ENCODE data around the gene INS.

DNA sequence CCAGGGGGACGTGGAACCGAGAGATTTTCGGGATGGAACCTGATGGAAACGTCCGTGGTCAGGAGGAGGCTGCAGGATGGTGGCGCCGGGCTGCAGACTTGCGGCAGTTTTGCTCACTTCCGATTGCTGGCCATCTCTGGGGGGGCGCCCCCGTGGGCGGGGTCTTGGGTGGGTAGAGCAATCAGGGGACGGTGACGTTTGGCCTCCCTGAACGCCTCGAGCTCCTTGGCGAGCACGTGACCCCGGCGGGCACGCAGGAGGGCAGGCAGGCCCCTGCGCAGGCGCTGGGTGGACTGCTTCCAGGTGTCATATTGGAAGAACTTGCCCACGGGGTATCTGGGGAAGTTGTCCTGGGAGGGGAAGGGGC is 28.2 kb downstream of the INS start:
- TF ChIP-seq, protein P1, sequence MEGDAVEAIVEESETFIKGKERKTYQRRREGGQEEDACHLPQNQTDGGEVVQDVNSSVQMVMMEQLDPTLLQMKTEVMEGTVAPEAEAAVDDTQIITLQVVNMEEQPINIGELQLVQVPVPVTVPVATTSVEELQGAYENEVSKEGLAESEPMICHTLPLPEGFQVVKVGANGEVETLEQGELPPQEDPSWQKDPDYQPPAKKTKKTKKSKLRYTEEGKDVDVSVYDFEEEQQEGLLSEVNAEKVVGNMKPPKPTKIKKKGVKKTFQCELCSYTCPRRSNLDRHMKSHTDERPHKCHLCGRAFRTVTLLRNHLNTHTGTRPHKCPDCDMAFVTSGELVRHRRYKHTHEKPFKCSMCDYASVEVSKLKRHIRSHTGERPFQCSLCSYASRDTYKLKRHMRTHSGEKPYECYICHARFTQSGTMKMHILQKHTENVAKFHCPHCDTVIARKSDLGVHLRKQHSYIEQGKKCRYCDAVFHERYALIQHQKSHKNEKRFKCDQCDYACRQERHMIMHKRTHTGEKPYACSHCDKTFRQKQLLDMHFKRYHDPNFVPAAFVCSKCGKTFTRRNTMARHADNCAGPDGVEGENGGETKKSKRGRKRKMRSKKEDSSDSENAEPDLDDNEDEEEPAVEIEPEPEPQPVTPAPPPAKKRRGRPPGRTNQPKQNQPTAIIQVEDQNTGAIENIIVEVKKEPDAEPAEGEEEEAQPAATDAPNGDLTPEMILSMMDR (IDR thresholded peaks at IDR 0.05; ENCODE audit: insufficient read depth, low read length, poor library complexity, severe bottlenecking): no peak
- TF ChIP-seq EZH2phosphoT487 (conservative IDR thresholded peaks at IDR 0.05; ENCODE audit: low read length): no peak

Measured in SU-DHL-6 (cell line).